Ovary (tissue), 3 donors: ENCODE results near the gene SH3PXD2A.

Source experiments
- CTCF ChIP-seq, 3 donors: fragments of 450-650 bp in 2 of 3; fragments of 200-600 bp in 1 of 3; IDR thresholded peaks; one replicate each; pipeline versions ENCODE4 v1.5.1 to v1.8.0; 2016 to 2022; ENCODE audit warnings: antibody characterized with exemption in 3 of 3, mild to moderate bottlenecking in 1 of 3
- EP300 ChIP-seq: sonication (generic); formaldehyde crosslinking; IDR thresholded peaks from one replicate; pipeline ENCODE4 v1.6.1; 2017; ENCODE audit warnings: antibody characterized with exemption
- donor health status: DM: no; HTN: no; CAD: no.

GRCh38 chr10:103548581-103549348, 306.6 kb downstream of the SH3PXD2A start:
- TF ChIP-seq CTCF (IDR thresholded peaks at IDR 0.05) (no peak), EP300 (no peak)
